ENCODE data around the gene MICU1. TPM values are rescaled to one million over a fixed set of nuclear protein-coding genes. Genes with fewer than 3 reads are reported as not detected.
"Not testable (repeated sequence)": the region's sequence is repeated elsewhere in the genome, so short reads cannot be mapped to it uniquely, and the experiment has no call there.

Gene MICU1
- total RNA-seq, 1 donor from 2014 or later = 32.7 TPM

DNA sequence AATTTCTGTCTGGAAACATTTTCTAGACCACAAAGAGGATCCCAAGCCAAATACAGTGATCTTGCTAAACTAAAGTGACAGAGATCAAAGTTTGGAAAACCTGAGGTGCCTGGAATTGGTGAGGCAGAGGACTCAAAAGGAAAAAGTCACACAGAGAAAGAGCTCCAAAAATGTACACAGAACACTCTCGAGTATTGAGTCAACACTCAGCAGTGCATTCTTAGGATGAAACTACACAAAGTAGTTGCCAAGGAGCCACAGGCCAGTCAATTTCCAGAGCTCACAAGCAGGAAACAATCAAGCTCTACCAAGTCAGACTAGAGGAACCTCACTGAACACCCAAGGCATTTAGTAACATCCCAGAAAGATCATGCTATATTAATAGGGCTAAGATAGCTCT, 61.3 kb downstream of the MICU1 start:
- no peak for DNase-seq (ENCODE audit: extremely low read depth, low read depth, low spot score)

DNA sequence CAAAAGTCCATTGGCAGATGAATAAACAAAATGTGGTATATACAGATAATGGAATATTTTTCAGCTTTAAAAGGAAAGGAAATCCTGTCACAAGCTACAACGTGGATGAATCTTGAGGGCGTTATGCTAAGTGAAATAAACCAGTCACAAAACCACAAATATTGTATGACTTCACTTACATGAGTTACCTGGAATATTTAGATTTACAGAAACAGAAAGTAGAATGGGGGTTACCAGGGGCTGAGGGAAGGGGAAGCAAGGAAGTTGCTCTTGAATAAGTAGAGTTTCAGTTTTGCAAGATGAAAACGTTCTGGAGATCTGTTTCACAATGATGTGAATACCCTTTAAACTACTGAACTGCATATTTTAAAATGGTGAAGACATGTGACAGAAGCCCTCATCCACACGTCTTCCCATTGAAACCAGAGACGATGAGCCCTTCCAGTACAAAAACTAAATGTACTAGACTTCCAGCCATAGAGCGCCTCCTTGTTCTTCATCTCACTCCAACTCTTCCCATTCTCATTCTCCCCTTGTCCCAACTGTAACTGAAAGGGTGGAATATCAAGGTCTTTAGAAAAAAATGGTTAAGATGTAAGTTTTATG, 62.4 kb downstream of the MICU1 start:
- no peak for DNase-seq (ENCODE audit: extremely low read depth, low read depth, low spot score)

DNA sequence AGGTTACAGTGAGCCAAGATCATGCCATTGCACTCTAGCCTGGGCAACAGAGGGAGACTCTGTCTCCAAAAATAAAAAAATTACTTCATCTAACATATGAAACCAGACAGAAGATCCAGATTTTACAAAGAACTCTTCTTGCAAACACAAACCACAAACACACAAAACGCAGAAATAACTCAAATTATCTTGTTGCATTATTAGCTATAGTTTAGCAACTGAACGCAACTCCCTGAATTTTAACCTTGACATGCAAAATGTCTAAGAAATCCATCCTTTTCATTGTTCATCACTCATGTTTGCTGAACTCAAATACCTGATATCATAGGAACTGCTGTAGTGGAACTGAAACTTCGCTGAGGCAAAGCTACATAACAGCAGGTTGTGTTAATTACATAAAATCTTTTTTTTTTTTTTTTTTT, 64.1 kb downstream of the MICU1 start:
- no peak for DNase-seq (ENCODE audit: extremely low read depth, low read depth, low spot score)

DNA sequence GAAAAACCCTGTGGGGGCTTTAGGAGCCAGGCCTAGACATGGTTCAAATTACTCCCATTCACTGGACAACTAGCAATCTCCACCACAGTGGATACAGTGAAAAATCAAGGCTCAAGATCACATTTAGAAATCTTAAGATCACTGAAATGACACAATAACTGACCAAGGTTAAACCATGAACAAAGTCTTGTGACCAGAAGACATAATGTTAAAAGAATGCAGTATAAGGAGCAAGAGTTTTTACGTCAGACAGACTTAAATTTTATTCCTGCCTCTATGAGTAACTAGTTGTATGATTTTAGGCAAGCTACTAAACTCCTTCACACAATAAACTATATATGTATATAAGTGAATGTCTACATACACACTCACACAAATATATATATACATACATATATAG, 68.5 kb downstream of the MICU1 start:
- DNase-seq (ENCODE audit: extremely low read depth, low read depth, low spot score) = no peak

DNA sequence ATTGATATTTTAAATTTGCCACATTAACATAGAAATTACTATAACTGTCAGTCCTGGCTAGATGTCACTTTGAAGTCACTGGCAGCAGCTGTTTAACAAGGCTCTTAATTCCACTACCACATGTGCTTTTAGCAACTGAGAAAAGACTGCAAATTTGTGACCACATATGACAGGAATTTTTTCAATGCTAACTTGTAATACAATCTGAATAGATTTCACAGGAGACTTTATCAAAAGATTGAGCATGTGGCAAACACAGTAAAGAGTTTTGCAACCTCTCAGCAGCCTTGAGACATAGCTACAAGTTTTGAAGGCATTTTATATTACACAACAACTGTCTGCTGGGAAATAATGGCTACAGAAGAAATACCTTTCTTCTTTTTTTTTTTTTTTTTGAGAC, 73.0 kb downstream of the MICU1 start:
- DNase-seq (ENCODE audit: extremely low read depth, low read depth, low spot score) = no peak

DNA sequence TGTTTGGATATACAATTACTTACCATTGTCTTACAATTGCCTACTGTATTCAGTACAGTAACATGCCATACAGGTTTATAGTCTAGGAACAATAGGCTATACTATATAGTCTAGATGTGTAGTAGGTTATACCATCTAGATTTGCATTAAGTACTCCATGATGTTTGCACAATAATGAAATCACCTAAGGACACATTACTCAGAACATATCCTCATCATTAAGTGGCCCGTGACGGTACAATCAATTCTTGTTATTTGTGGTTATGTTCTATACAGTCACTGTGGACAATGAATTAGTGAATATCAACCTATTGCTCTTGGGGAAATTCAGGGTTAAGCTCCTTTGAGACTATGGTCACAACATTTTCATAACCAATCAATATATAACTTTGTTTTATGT, 75.6 kb downstream of the MICU1 start:
- DNase-seq (ENCODE audit: extremely low read depth, low read depth, low spot score) = no peak

DNA sequence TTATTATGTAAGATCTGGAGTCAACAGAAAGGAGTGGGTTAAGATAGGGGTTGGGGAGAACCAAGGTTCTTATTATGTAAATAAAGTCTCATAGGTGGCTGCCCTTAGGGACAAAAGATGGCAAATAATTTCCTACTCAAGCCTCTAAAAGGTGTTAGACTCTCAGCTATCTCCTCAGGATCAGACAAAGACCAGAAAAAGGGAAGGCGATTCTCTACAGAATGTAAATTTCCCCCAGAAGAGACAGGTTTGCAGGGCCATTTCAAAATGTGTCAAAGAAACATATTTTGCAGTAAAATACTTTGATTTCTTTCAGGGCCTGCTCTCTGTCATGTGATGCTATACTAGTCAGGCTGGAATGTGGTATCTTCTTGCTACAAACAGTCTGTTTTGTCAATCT, 80.3 kb downstream of the MICU1 start:
- no peak for DNase-seq (ENCODE audit: extremely low read depth, low read depth, low spot score)

DNA sequence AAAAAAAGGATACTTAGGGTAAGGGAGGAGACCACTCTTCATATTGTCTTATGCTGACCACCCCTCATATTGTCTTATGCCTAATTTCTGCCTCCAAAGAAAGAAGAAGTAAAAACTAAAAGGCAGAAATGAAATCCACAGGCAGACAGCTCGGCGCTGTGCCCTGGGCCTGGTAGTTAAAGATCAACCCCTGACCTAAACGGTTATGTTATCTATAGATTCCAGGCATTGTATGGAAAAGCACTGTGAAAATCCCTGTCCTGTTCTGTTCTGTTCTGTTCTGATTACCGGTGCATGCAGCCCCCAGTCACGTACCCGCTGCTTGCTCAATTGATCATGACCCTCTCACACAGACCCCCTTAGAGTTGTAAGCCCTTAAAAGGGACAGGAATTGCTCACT, 82.0 kb downstream of the MICU1 start:
- DNase-seq (ENCODE audit: extremely low read depth, low read depth, low spot score) = not testable (repeated sequence)

DNA sequence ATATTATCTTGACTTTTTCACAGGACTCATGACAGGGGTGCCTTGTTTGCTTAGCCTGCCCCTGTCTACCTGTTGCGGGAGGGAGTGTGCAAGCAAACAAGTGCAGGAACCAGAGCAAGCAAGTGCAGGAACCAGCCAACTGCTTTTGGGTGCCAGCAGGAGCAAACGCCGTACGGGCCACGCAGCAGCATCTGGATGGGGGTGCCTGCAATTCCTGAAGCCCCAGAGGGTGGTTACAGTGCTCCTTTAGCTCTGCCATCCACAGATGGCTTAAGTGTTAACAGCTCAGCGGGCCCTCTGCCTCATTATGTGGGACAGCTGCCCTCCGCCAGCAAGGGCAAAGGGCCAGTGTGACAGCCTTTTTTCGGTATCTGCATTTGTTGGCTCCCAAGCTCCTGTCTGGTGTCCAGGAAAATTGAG, 83.5 kb downstream of the MICU1 start:
- no peak for DNase-seq (ENCODE audit: extremely low read depth, low read depth, low spot score)

DNA sequence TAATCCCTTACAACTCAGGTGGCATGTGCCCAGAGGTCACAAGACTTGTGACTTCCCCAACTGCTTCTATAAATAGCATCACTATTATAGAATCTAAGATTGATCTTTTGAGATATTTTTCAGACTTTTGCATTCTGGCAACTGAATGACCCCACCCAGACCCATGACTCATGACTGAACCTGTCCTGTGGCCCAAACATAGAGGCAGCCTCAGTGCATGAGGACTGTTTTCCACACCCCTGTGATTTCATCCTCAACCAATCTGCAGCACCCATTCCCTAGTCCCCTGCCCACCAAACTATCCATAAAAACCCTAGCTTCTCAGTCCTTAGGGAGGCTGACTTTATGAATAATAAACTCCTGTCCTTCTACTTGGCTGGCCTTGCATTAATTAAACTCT, 84.5 kb downstream of the MICU1 start:
- DNase-seq (ENCODE audit: extremely low read depth, low read depth, low spot score) = no peak

DNA sequence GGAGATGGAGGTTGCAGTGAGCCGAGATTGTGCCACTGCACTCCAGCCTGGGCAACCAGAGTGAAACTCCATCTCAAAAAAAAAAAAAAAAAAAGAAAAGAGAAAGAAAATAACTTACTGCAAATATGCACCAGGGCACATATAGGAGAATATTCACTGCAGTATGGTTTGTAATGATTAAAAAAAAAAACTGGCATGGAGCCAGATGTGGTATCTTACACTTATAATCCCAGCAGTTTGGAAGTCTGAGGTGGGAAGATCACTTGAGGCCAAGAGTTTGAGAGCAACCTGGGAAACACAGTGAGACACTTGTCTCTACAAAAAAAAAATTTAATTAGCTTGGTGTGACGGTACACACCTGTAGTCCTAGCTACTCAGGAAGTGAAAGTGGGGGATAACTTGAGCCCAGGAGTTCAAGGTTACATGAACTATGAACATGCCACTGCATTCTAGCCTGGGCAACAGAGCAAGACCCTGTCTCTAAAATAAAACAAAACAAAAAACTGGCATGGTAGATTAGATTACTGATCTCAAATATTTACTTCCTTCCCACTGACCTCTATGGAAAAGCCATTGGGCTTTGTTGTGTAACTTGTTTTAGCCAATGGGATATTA, 85.6 kb downstream of the MICU1 start:
- DNase-seq (ENCODE audit: extremely low read depth, low read depth, low spot score) = no peak

DNA sequence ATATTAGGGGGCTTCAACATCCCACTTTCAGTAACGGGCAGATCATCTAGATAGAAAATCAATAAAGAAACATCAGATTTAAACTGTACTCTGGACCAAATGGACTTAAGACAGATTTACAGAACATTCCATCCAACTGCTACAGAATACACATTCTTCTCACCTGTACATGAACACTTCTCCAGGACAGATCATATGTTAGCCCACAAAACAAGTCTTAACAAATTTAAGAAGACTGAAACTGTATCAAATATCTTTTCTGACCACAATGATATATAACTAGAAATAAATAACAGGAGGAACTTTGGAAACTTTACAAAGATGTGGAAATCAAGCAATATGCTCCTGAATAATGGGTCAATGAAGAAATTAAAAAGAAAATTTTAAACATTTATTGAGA, 86.7 kb downstream of the MICU1 start:
- no peak for DNase-seq (ENCODE audit: extremely low read depth, low read depth, low spot score)

DNA sequence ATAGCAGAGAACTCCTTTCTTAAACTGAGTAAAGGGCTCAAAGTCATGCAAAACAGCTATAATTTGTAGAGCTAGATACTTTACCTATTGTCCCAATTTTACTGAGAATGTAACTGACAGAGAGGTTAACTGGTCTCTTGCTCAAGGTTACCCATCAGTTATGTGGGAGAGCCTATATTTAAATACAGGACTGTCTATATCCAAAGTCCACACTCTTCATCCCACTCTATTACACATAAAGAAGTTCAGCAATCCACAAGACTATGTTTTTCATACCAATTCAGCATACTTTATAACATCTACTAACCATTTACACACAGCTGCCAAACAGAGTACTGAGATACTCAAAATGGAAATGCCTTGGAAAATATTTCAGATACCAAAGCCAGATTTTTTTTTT, 100.2 kb downstream of the MICU1 start:
- DNase-seq (ENCODE audit: extremely low read depth, low read depth, low spot score) = no peak

DNA sequence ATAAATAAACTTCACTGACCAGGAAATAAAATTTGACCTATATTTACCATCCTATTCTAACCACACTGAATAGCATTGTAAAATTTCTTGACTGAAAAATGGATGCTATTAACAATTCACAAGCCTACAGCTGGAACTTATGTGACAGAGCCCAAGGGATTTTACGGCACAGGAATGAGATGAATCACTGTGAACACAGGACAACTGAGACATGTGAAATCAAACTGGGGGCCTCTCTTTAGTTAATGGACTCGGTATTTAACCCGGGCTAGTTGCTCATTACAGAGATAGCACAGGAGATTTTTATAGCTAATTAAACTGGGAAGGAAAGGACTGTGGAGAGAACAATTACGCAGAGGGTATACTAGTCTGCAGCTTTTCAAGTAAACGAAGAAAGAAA, 100.6 kb downstream of the MICU1 start:
- DNase-seq (ENCODE audit: extremely low read depth, low read depth, low spot score) = no peak

DNA sequence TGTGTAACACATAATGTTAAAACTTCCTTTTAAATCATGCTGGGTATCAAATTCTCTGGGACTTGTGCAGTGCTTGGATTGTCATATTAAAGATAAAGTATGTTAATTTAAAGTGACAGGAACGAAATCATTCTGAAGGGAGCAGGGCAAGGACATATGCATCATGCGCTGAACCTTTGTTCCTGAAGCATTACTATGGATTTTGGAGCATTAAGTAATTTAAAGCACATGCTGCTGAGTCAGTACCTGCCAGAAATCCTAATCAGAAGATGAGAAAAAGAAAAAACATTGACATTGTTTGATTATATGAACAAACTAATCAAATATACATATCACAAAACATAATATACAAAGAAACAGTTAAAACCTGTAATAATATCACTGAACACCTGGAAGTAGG, 101.4 kb downstream of the MICU1 start:
- DNase-seq (ENCODE audit: extremely low read depth, low read depth, low spot score) = no peak

DNA sequence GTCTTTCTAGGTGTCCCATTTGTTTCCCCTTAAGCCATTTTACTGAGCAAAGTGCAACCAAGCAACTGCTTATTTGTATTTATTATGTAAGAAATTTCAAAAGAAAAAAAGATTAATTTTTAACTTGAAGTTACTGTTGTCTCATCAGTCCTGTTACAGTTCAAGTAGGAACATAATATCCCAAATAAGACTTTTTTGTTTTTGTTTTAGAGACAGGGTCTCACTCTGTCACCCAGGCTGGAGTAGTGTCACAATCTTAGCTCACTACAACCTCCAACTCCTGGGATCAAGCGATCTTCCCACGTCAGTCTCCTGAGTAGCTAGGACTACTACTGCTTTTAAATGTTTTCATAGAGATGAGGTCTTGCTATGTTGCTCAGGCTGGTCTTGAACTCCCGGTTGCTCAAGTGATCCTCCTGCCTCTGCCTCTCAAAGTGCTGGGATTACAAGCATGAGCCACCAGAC, 101.9 kb downstream of the MICU1 start:
- no peak for DNase-seq (ENCODE audit: extremely low read depth, low read depth, low spot score)

DNA sequence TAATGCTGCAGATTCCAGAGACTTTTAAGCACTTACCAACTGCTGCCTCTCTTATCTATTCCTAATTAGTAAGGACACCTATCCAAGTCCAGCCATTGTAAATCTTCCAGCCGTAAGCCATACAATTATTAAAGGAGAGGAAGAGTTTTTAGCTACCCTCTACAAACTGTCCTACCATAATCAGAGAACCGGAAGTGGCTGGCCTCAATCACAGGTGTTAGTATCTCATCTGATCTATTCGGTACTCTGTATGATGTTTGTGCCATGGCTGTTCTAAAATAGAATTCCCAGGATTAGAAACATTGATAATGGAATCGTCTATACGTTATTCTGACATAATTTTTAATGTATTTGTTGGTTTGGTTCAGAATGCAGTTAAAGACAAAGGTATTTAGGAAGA, 102.8 kb downstream of the MICU1 start:
- no peak for DNase-seq (ENCODE audit: extremely low read depth, low read depth, low spot score)

DNA sequence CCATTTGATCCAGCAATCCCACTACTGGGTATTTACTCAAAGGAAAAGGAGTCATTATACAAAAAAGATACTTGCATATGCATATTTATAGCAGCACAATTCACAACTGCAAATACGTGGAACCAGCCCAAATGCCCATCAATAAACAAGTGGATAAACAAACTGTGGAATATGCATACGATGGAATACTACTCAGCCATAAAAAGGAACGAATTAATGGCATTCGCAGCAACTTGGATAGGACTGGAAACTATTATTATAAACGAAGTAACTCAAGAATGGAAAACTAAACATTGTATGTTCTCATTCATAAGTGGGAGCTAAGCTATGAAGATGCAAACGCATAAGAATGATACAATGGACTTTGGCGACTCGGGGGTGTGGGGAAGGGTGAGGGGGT, 108.6 kb downstream of the MICU1 start:
- no peak for DNase-seq (ENCODE audit: extremely low read depth, low read depth, low spot score)

DNA sequence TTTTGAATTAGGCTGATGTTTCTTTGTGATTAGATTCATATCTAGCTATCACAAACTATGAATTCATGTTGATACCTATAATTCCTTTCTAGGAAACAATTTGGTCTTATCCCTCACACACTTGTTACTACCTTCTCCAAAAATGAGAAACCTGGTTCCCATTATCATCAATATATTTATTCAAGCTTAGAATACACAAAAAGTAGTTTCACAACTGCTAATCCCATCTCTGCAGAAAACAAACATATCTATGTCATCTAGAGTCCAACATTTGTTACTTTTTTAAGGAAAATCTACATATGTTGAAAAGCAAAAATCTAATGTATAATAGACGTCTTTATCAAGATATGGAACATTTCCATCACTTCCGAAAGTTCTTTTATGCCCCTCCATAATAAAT, 110.4 kb downstream of the MICU1 start:
- no peak for DNase-seq (ENCODE audit: extremely low read depth, low read depth, low spot score)

DNA sequence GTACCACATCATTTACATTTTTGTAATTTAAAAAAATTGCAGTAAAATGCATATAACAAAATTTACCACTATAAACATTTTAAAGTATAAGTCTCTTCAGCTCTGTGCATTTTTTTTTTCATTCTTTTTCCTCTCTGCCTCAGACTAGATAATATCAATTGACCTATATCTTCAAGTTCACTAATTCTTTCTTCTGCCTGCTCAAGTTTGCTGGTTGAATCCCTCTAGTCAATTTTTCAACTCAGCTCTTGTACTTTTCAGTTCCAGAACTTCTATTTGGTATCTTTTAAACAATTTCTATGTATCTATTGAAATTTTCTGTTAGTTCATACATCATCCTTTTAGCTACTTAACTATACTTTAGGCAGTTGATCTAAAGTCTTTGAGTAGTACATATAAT, 112.0 kb downstream of the MICU1 start:
- DNase-seq (ENCODE audit: extremely low read depth, low read depth, low spot score) = no peak

DNA sequence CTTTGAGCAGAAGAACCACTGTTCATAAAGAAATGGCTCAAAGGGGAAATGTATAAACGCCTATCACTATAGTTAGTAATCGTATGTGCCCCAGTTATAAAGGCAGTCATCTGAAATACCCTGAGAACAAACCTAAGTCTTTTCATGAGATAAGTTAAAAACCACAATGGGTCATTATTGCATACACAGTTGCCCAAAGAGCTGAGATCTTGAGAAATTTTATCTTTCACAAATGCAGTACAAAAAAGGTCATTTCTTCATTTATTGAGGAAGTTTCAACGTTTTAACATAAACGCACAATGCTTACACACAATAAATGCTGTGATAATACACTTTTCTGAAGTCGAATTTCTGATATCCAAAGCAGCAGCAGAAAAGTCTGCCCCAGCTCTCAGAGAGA, 114.4 kb downstream of the MICU1 start:
- DNase-seq (ENCODE audit: extremely low read depth, low read depth, low spot score) = no peak

DNA sequence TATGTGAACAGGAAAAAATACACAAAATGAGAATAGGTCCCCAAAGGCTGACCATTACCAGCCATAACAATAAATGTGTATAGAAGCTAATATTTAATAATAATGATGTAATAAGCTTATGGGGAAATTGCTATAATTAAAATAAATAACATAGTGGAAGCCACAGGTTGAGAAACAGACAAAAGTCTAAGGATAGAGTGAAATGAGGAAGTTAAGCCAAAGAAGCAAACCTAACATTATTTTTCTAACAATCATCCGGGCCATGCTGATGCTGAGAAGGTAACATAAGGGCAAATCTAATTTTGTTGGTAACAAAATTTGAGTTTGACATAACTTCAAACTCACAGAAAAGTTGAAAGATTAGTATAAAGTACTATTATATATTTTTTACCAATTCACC, 115.9 kb downstream of the MICU1 start:
- DNase-seq (ENCODE audit: extremely low read depth, low read depth, low spot score) = no peak

DNA sequence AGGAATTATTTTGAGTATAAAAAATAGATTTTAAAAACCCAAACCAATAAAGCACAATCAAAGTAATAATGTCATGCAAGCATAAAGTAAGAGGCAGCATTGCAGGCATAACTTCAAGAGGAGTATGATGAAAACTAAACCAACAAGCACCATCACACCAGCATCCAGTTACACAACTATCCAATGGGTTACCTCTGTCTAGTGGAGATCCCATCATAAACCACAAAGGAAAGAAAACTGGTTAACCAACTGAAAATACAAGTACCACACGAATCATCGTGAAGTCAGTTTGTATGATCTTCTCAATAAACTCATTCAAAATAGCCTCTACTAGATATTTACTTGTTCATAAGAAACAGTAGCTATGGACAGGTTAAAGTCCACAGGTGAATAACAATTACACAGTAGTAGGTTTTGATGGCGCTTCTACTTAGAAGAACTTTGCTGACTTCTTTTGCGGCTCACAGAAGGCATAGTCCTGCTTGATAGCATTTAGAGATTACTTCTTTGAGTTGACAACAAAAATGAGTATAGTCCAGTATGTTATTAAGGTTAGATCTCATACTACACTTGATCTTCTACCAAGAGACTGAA, 116.6 kb downstream of the MICU1 start:
- DNase-seq (ENCODE audit: extremely low read depth, low read depth, low spot score) = no peak
